GM13976 (cell line): ENCODE results near the gene ARPC5L.
"Not testable (repeated sequence)": the region's sequence is repeated elsewhere in the genome, so short reads cannot be mapped to it uniquely, and the experiment has no call there.

Source experiments
- DNase-seq: peaks from one replicate; pipeline ENCODE4 v3.0.0; 2012; ENCODE audit warnings: low spot score
- in situ Hi-C: fragments of 300-500 bp; cut with MboI; formaldehyde crosslinking; loops from one replicate; pipeline ENCODE4 v1.12.0; 2022; ENCODE audit warnings: low sequenced_read_pairs, mixed read lengths, inconsistent platforms; ENCODE audit not compliant: unreplicated experiment
- TF ChIP-seq, protein P1 (sequence below): IDR thresholded peaks from 2 replicates; pipeline ENCODE4 v1.5.1; 2012; ENCODE audit warnings: borderline replicate concordance, mild to moderate bottlenecking; ENCODE audit not compliant: insufficient read depth; ENCODE audit errors: extremely low read depth, missing control alignments, control extremely low read depth

Gene ARPC5L

GRCh38 chr9:124831642-124832364, 30.1 kb upstream of the ARPC5L start:
- TF ChIP-seq, protein P1, sequence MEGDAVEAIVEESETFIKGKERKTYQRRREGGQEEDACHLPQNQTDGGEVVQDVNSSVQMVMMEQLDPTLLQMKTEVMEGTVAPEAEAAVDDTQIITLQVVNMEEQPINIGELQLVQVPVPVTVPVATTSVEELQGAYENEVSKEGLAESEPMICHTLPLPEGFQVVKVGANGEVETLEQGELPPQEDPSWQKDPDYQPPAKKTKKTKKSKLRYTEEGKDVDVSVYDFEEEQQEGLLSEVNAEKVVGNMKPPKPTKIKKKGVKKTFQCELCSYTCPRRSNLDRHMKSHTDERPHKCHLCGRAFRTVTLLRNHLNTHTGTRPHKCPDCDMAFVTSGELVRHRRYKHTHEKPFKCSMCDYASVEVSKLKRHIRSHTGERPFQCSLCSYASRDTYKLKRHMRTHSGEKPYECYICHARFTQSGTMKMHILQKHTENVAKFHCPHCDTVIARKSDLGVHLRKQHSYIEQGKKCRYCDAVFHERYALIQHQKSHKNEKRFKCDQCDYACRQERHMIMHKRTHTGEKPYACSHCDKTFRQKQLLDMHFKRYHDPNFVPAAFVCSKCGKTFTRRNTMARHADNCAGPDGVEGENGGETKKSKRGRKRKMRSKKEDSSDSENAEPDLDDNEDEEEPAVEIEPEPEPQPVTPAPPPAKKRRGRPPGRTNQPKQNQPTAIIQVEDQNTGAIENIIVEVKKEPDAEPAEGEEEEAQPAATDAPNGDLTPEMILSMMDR, result no peak
- in situ Hi-C loops, result no loop called here

GRCh38 chr9:124834591-124834990, 27.3 kb upstream of the ARPC5L start:
- in situ Hi-C loops, result no loop called here
- TF ChIP-seq, protein P1, result no peak
- DNase-seq, result no peak

More at GRCh38 chr9:124831642-124832364, 30.1 kb upstream of the ARPC5L start:
- no peak for DNase-seq

GRCh38 chr9:124835026-124835557, 26.8 kb upstream of the ARPC5L start:
- no peak for DNase-seq
- TF ChIP-seq, protein P1, result no peak

GRCh38 chr9:124838132-124838531, 23.8 kb upstream of the ARPC5L start:
- in situ Hi-C loops, result not testable (repeated sequence)

More at GRCh38 chr9:124835026-124835557, 26.8 kb upstream of the ARPC5L start:
- in situ Hi-C loops, result no loop called here

GRCh38 chr9:124838567-124839275, 23.2 kb upstream of the ARPC5L start:
- in situ Hi-C loops, DNase-seq: not testable (repeated sequence)

More at GRCh38 chr9:124838132-124838531, 23.8 kb upstream of the ARPC5L start:
- not testable (repeated sequence) for DNase-seq

DNA sequence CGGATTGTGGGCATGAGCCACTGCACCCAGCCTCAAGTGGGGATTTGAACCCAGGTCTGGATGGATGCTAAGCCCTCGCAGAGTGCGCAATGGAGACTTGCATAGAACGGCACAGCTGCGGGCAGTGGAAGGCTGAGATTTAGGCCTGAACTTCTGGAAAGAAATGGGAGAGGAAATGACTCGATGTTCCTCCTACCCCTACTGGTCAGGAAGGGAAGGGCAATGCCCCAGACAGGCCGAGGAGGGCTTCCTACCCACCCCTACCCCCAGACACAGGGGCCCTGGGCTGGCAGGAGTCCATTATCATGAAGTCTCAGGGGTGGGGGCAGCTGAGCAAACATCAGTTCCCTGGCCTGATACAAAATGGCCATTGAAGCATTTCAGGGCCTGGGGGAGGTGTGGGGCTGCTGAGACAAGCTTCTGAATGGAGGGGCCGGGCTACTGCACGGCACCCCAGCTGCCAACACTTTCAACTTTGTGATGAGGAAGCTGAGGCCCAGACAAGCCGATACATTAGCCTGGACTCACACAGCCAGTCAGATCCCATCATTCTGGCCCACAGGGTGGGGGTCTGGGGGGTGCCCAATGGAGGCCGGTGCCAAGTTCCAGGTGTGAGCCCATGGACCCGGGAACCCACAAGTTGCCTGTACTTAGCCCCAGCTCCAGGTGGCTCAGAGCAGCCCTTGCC, 22.2 kb upstream of the ARPC5L start:
- no peak for DNase-seq
- TF ChIP-seq, protein P1, result no peak
- in situ Hi-C loops, result no loop called here

GRCh38 chr9:124840300-124840833, 21.6 kb upstream of the ARPC5L start:
- DNase-seq, result no peak
- TF ChIP-seq, protein P1, result no peak
- in situ Hi-C loops, result no loop called here
